ENCODE measurements around the gene RABGGTA.

GRCh38 chr14:24309538-24310264 lies 38.3 kb upstream of the RABGGTA start, which contains the start of gene LTB4R2:
- TF ChIP-seq POLR2A (IDR thresholded peaks at IDR 0.05) (no peak), CTCF (IDR thresholded peaks at IDR 0.05) (no peak), EP300 (IDR thresholded peaks at IDR 0.05) (no peak)

Data from upper lobe of left lung (tissue), 4 donors.